ENCODE results near the gene PLK2.

DNA sequence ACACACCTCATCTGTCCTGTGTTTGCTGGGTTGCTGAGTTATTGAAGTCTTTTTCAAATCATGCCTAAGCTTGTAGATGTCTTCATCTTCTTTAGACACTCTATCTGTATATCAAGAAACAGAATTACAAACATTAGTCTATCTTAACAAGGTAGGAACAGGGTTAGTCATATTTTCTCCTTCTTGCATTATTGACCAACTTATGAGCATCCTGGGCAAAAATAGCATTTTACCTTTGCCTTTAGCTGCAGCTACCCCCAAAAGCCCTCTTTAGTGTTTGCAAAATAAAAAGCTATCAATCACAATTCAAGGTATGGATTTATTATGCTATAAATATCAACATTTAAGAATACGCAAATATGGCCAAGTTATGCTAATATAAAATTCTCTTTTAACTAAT is 3.4 kb downstream of the PLK2 start:
- TF ChIP-seq, protein P1, sequence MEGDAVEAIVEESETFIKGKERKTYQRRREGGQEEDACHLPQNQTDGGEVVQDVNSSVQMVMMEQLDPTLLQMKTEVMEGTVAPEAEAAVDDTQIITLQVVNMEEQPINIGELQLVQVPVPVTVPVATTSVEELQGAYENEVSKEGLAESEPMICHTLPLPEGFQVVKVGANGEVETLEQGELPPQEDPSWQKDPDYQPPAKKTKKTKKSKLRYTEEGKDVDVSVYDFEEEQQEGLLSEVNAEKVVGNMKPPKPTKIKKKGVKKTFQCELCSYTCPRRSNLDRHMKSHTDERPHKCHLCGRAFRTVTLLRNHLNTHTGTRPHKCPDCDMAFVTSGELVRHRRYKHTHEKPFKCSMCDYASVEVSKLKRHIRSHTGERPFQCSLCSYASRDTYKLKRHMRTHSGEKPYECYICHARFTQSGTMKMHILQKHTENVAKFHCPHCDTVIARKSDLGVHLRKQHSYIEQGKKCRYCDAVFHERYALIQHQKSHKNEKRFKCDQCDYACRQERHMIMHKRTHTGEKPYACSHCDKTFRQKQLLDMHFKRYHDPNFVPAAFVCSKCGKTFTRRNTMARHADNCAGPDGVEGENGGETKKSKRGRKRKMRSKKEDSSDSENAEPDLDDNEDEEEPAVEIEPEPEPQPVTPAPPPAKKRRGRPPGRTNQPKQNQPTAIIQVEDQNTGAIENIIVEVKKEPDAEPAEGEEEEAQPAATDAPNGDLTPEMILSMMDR (optimal IDR thresholded peaks at IDR 0.05 in 1 of 3, IDR thresholded peaks at IDR 0.05 in 1 of 3, conservative IDR thresholded peaks at IDR 0.05 in 1 of 3; ENCODE audit: extremely low read depth in 1 of 3, insufficient read depth in 2 of 3, low read length in 3 of 3) = no peak
- TF ChIP-seq EZH2 (IDR thresholded peaks at IDR 0.05; ENCODE audit: low read length) = no peak

Measured in keratinocyte (primary cell).